ENCODE results near the gene PRDM9.

PRDM9 gene

GRCh38 chr5:23528677-23529076, 21.3 kb downstream of the PRDM9 start:
- no peak for DNase-seq

- no peak for DNase-seq
These were observed 23.2 kb downstream of the PRDM9 start for GRCh38 chr5:23530571-23530970.

DNA sequence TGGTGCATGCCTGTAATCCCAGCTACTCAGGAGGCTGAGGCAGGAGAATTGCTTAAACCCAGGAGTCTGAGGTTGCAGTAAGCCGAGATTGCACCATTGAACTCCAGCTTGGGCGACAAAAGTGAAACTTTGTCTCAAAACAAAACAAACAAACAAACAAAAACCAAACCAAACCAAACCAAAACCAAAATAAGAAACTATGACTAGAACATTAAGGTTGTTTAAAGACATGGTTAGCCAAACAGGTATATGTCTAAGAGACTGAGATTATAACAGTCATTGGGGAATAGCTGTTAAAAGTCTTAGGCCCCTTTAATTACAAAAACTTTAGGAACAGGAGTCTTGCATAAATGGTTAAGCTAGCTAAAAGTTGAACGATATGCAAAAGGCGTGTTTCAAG, 63.6 kb downstream of the PRDM9 start:
- DNase-seq = no peak

Measured in NCI-H524 (cell line).